GM23338 (cell line): ENCODE data around the gene NUDT5. TPM values are rescaled to one million over a fixed set of nuclear protein-coding genes. Genes with fewer than 3 reads are reported as not detected.

Source experiments
- ATAC-seq: fragments of 200-7000 bp; cut with Tn5 transposase; 3 replicates; pipeline ENCODE4 v1.9.1; 2020
- DNase-seq: peaks from one replicate; pipeline ENCODE4 v3.0.0-alpha.2; 2015; ENCODE audit warnings: low spot score
- H2AFZ ChIP-seq: fragments of 200-600 bp; sonication (generic); 2 replicates; pipeline ENCODE4 v1.8.0; 2016; ENCODE audit warnings: antibody characterized with exemption, mild to moderate bottlenecking, moderate library complexity
- H3F3A ChIP-seq: fragments of 200-600 bp; sonication (generic); replicated peaks from 2 replicates; pipeline ENCODE4 v1.8.0; 2017; ENCODE audit warnings: antibody characterized with exemption, mixed run types, low read depth
- H3K27ac ChIP-seq: fragments of 200-600 bp; sonication (generic); 2 replicates; pipeline ENCODE4 v1.6.1; 2016; ENCODE audit warnings: low read depth
- H3K27me3 ChIP-seq: fragments of 200-600 bp; sonication (generic); 2 replicates; pipeline ENCODE4 v1.8.0; 2016; ENCODE audit warnings: mild to moderate bottlenecking, mixed run types, moderate library complexity; ENCODE audit not compliant: insufficient read depth
- H3K36me3 ChIP-seq: fragments of 200-600 bp; sonication (generic); 2 replicates; pipeline ENCODE4 v1.8.0; 2016; ENCODE audit warnings: mild to moderate bottlenecking; ENCODE audit not compliant: insufficient read depth
- H3K4me1 ChIP-seq: fragments of 200-600 bp; sonication (generic); 2 replicates; pipeline ENCODE4 v1.8.0; 2016; ENCODE audit warnings: mild to moderate bottlenecking, moderate library complexity; ENCODE audit not compliant: insufficient read depth
- H3K4me2 ChIP-seq: fragments of 200-600 bp; sonication (generic); 2 replicates; pipeline ENCODE4 v1.7.1; 2017; ENCODE audit warnings: mixed run types
- H3K4me3 ChIP-seq: fragments of 200-600 bp; sonication (generic); 2 replicates; pipeline ENCODE4 v1.6.1; 2016; ENCODE audit warnings: mixed run types
- H3K79me2 ChIP-seq: fragments of 200-600 bp; sonication (generic); replicated peaks from 2 replicates; pipeline ENCODE4 v1.8.0; 2017; ENCODE audit warnings: mild to moderate bottlenecking; ENCODE audit not compliant: insufficient read depth
- H3K9me2 ChIP-seq: fragments of 200-600 bp; sonication (generic); 2 replicates; pipeline ENCODE4 v1.8.0; 2017; ENCODE audit not compliant: insufficient read depth
- H4K20me1 ChIP-seq: fragments of 200-600 bp; sonication (generic); replicated peaks from 2 replicates; pipeline ENCODE4 v1.8.0; 2017; ENCODE audit warnings: mild to moderate bottlenecking; ENCODE audit not compliant: insufficient read depth
- H3K27ac Mint-ChIP-seq: 2 replicates; pipeline ENCODE4 v1.8.0; 2020; ENCODE audit warnings: inconsistent platforms, mild to moderate bottlenecking, moderate library complexity, mixed read lengths
- H3K27me3 Mint-ChIP-seq: 3 replicates; pipeline ENCODE4 v1.8.0; 2022; ENCODE audit warnings: low read depth, mild to moderate bottlenecking, moderate library complexity, mixed read lengths, inconsistent platforms; ENCODE audit not compliant: insufficient read depth, poor library complexity
- H3K36me3 Mint-ChIP-seq: 3 replicates; pipeline ENCODE4 v1.8.0; 2021; ENCODE audit warnings: low read depth, mild to moderate bottlenecking, inconsistent platforms, moderate library complexity, mixed read lengths
- H3K4me1 Mint-ChIP-seq: 3 replicates; pipeline ENCODE4 v1.8.0; 2020; ENCODE audit warnings: mild to moderate bottlenecking, inconsistent platforms, mixed read lengths
- H3K4me3 Mint-ChIP-seq: 3 replicates; pipeline ENCODE4 v1.8.0; 2021; ENCODE audit warnings: moderate library complexity, mild to moderate bottlenecking, inconsistent platforms, mixed read lengths
- H3K9me3 Mint-ChIP-seq: 3 replicates; pipeline ENCODE4 v1.8.0; 2020; ENCODE audit warnings: moderate library complexity, mild to moderate bottlenecking, inconsistent platforms, mixed read lengths
- CREB1 ChIP-seq: fragments of 250-450 bp; sonication (Bioruptor Pico); IDR thresholded peaks from 2 replicates; pipeline ENCODE4 v1.5.0; 2020; ENCODE audit warnings: low read depth, mild to moderate bottlenecking, moderate library complexity
- ETS1 ChIP-seq: IDR thresholded peaks from 2 replicates; pipeline ENCODE4 v1.6.1; 2016; ENCODE audit warnings: antibody characterized with exemption
- EZH2 ChIP-seq: fragments of 200-600 bp; sonication (generic); IDR thresholded peaks from one replicate; pipeline ENCODE4 v1.8.0; 2017; ENCODE audit warnings: antibody characterized with exemption, mild to moderate bottlenecking, low read depth; ENCODE audit not compliant: unreplicated experiment
- EZH2phosphoT487 ChIP-seq: fragments of 200-600 bp; sonication (generic); IDR thresholded peaks from one replicate; pipeline ENCODE4 v1.8.1; 2018; ENCODE audit warnings: antibody characterized with exemption; ENCODE audit not compliant: unreplicated experiment
- NANOG ChIP-seq: IDR thresholded peaks from 2 replicates; pipeline ENCODE4 v1.6.1; 2016; ENCODE audit warnings: antibody characterized with exemption, borderline replicate concordance
- POLR2AphosphoS5 ChIP-seq: IDR thresholded peaks from 2 replicates; pipeline ENCODE4 v1.6.1; 2016; ENCODE audit warnings: antibody characterized with exemption, low read depth
- REST ChIP-seq: IDR thresholded peaks from one replicate; pipeline ENCODE4 v1.6.1; 2018; ENCODE audit warnings: antibody characterized with exemption; ENCODE audit not compliant: unreplicated experiment
- STAT1 ChIP-seq: IDR thresholded peaks from one replicate; pipeline ENCODE4 v1.6.1; 2016; ENCODE audit warnings: antibody characterized with exemption; ENCODE audit not compliant: unreplicated experiment
- ZNF114 ChIP-seq: fragments of 250-450 bp; sonication (Bioruptor Pico); IDR thresholded peaks from 2 replicates; pipeline ENCODE4 v1.5.0; 2020; ENCODE audit warnings: mild to moderate bottlenecking, moderate library complexity
- ZNF331 ChIP-seq: fragments of 250-450 bp; sonication (Bioruptor Pico); IDR thresholded peaks from 2 replicates; pipeline ENCODE4 v1.5.0; 2020; ENCODE audit warnings: low read depth, mild to moderate bottlenecking, moderate library complexity
- ZNF462 ChIP-seq: fragments of 250-450 bp; sonication (Bioruptor Pico); IDR thresholded peaks from 2 replicates; pipeline ENCODE4 v1.5.0; 2020; ENCODE audit warnings: mild to moderate bottlenecking, moderate library complexity
- polyA plus RNA-seq: library from polyadenylated mRNA; unstranded; fragments of >200 nt; fragmentation: Nextera tagmentation; extraction: Ambion mirVana; gene quantifications from 2 replicates; pipeline ENCODE4 v1.2.1, GENCODE V29; 2016
- total RNA-seq: library from RNA; depleted of rRNA; stranded (reverse); fragments of >200 nt; shearing (Covaris generic); gene quantifications from 2 replicates; pipeline ENCODE4 v1.2.3, GENCODE V29; 2014

Gene NUDT5
- total and polyA plus RNA-seq, 2 experiments from 2014 or later, result 94.3 to 255 TPM

- Histone ChIP-seq H4K20me1 (peaks cover 3% of the 10 kb centered on the region), H3K27ac (no peak overlapping the region), H3K4me2 (no peak overlapping the region), H3F3A (no peaks in the 10 kb centered on the region), H3K27me3 (no peaks in the 10 kb centered on the region), H3K79me2 (no peaks in the 10 kb centered on the region), H2AFZ (no peak overlapping the region), H3K4me1 (no peaks in the 10 kb centered on the region), H3K4me3 (no peak overlapping the region), H3K36me3 (peaks cover 16% of the 10 kb centered on the region; the same call in 1 of the 2 replicates), H3K9me2 (no peaks in the 10 kb centered on the region)
- no peaks in the 10 kb centered on the region for H3K27me3 Mint-ChIP-seq
- no peaks in the 10 kb centered on the region for H3K9me3 Mint-ChIP-seq
- ATAC-seq (no peak), DNase-seq (no peak)
- H3K27ac Mint-ChIP-seq, result no peak overlapping the region
- H3K4me1 Mint-ChIP-seq, result no peaks in the 10 kb centered on the region
- no peak overlapping the region for H3K4me3 Mint-ChIP-seq
- TF ChIP-seq ZNF462 (CRISPR knock-in tag), result no peak
- TF ChIP-seq NANOG, result no peak
- no peak for TF ChIP-seq ZNF114 (CRISPR knock-in tag)
- TF ChIP-seq STAT1, result no peak
- no peak for TF ChIP-seq EZH2phosphoT487
- TF ChIP-seq POLR2AphosphoS5, result no peak
- no peak for TF ChIP-seq ETS1
- no peak for TF ChIP-seq CREB1 (CRISPR knock-in tag)
- TF ChIP-seq EZH2, result no peak
- TF ChIP-seq ZNF331 (CRISPR knock-in tag), result no peak
- no peak for TF ChIP-seq REST
- peaks cover 14% of the 10 kb centered on the region; the same call in 2 of the 3 replicates for H3K36me3 Mint-ChIP-seq
Observed at GRCh38 chr10:12144538-12144937, 51.2 kb downstream of the NUDT5 start.
